H9 (cell line): ENCODE measurements around the gene CDX2. TPM values are rescaled to one million over a fixed set of nuclear protein-coding genes. Genes with fewer than 3 reads are reported as not detected.

Experiments
- DNase-seq: peaks from one replicate; pipeline ENCODE4 v3.0.0-alpha.2; 2017
- H2AFZ ChIP-seq: one replicate; pipeline ENCODE4 v1.6.1; 2013; ENCODE audit warnings: mild to moderate bottlenecking, low read length, control low read depth, moderate library complexity
- H2AK5ac ChIP-seq: 2 replicates; pipeline ENCODE4 v1.6.1; 2013; ENCODE audit warnings: low read length, control low read depth, mixed read lengths; ENCODE audit not compliant: insufficient read length
- H2BK120ac ChIP-seq: one replicate; pipeline ENCODE4 v1.6.1; 2013; ENCODE audit warnings: low read depth, mild to moderate bottlenecking, low read length, control low read depth, inconsistent platforms; ENCODE audit not compliant: poor library complexity, severe bottlenecking
- H2BK12ac ChIP-seq: 2 replicates; pipeline ENCODE4 v1.6.1; 2013; ENCODE audit warnings: low read length, control low read depth, mixed read lengths, low read depth; ENCODE audit not compliant: insufficient read length
- H2BK15ac ChIP-seq: 2 replicates; pipeline ENCODE4 v1.6.1; 2013; ENCODE audit warnings: low read depth, low read length, control low read depth
- H2BK20ac ChIP-seq: one replicate; pipeline ENCODE4 v1.6.1; 2013; ENCODE audit warnings: low read depth, mild to moderate bottlenecking, low read length, control low read depth, inconsistent platforms; ENCODE audit not compliant: poor library complexity, severe bottlenecking
- H2BK5ac ChIP-seq: 2 replicates; pipeline ENCODE4 v1.6.1; 2013; ENCODE audit warnings: low read length, control low read depth, mixed read lengths; ENCODE audit not compliant: insufficient read length
- H3K14ac ChIP-seq: 2 replicates; pipeline ENCODE4 v1.6.1; 2013; ENCODE audit warnings: low read length, control low read depth; ENCODE audit not compliant: insufficient read depth
- H3K18ac ChIP-seq: 2 replicates; pipeline ENCODE4 v1.6.1; 2013; ENCODE audit warnings: low read depth, mild to moderate bottlenecking, mixed read lengths, low read length, control low read depth; ENCODE audit not compliant: insufficient read length
- H3K23ac ChIP-seq: 2 replicates; pipeline ENCODE4 v1.6.1; 2013; ENCODE audit warnings: low read length, control low read depth, mixed read lengths, low read depth; ENCODE audit not compliant: insufficient read length
- H3K23me2 ChIP-seq: 2 replicates; pipeline ENCODE4 v1.6.1; 2013; ENCODE audit warnings: low read depth, mild to moderate bottlenecking, mixed read lengths, low read length, control low read depth; ENCODE audit not compliant: insufficient read length, poor library complexity, severe bottlenecking
- H3K27ac ChIP-seq: 2 replicates; pipeline ENCODE4 v1.5.1; 2013; ENCODE audit warnings: low read length, control low read depth, mixed read lengths, low read depth; ENCODE audit not compliant: insufficient read length
- H3K27me3 ChIP-seq: 2 replicates; pipeline ENCODE4 v1.6.1; 2013; ENCODE audit warnings: low read length, control low read depth, inconsistent platforms; ENCODE audit not compliant: insufficient read depth
- H3K4ac ChIP-seq: 2 replicates; pipeline ENCODE4 v1.6.1; 2013; ENCODE audit warnings: low read depth, mild to moderate bottlenecking, control low read depth, inconsistent platforms, low read length, moderate library complexity
- H3K4me1 ChIP-seq: 2 replicates; pipeline ENCODE4 v1.6.1; 2013; ENCODE audit warnings: low read length, control low read depth, inconsistent platforms; ENCODE audit not compliant: insufficient read depth
- H3K4me2 ChIP-seq: 2 replicates; pipeline ENCODE4 v1.6.1; 2013; ENCODE audit warnings: low read length, control low read depth, mixed read lengths; ENCODE audit not compliant: insufficient read length, insufficient read depth
- H3K56ac ChIP-seq: 2 replicates; pipeline ENCODE4 v1.6.1; 2013; ENCODE audit warnings: low read depth, mild to moderate bottlenecking, mixed read lengths, low read length, control low read depth; ENCODE audit not compliant: insufficient read length
- H3K79me1 ChIP-seq: 2 replicates; pipeline ENCODE4 v1.6.1; 2013; ENCODE audit warnings: low read depth, mild to moderate bottlenecking, moderate library complexity, low read length, control low read depth, inconsistent platforms; ENCODE audit not compliant: insufficient read depth, poor library complexity, severe bottlenecking
- H3K79me2 ChIP-seq: 2 replicates; pipeline ENCODE4 v1.6.1; 2013; ENCODE audit warnings: low read length, control low read depth, inconsistent platforms; ENCODE audit not compliant: insufficient read depth
- H3K9ac ChIP-seq: 2 replicates; pipeline ENCODE4 v1.6.1; 2013; ENCODE audit warnings: low read length, control low read depth, mixed read lengths; ENCODE audit not compliant: insufficient read length; ENCODE audit errors: extremely low read depth
- H3K9me3 ChIP-seq: one replicate; pipeline ENCODE4 v1.6.1; 2013; ENCODE audit warnings: low read depth, low read length, inconsistent platforms; ENCODE audit not compliant: control insufficient read depth
- H3T11ph ChIP-seq: one replicate; pipeline ENCODE4 v1.6.1; 2013; ENCODE audit warnings: mild to moderate bottlenecking, low read length, control low read depth, inconsistent platforms
- H4K20me1 ChIP-seq: one replicate; pipeline ENCODE4 v1.6.1; 2013; ENCODE audit not compliant: control insufficient read depth, insufficient read length, insufficient read depth
- H4K5ac ChIP-seq: 2 replicates; pipeline ENCODE4 v1.6.1; 2013; ENCODE audit warnings: low read depth, mild to moderate bottlenecking, mixed read lengths, low read length, control low read depth; ENCODE audit not compliant: insufficient read length
- H4K8ac ChIP-seq: replicated peaks from 2 replicates; pipeline ENCODE4 v1.6.1; 2013; ENCODE audit warnings: low read length, control low read depth, mixed read lengths, low read depth; ENCODE audit not compliant: insufficient read length
- H4K91ac ChIP-seq: 2 replicates; pipeline ENCODE4 v1.6.1; 2013; ENCODE audit warnings: low read depth, mild to moderate bottlenecking, moderate library complexity, mixed read lengths, low read length, control low read depth; ENCODE audit not compliant: insufficient read length
- H3K27ac Mint-ChIP-seq, 3 experiments: 2 replicates in 2 of 3; 3 replicates in 1 of 3; pipeline ENCODE4 v1.8.0; 2020 to 2021; ENCODE audit warnings: mixed read lengths in 3 of 3, mild to moderate bottlenecking in 1 of 3, moderate library complexity in 1 of 3
- H3K27me3 Mint-ChIP-seq: 2 replicates; pipeline ENCODE4 v1.8.0; 2021; ENCODE audit warnings: low read depth, mild to moderate bottlenecking, moderate library complexity, mixed read lengths
- H3K36me3 Mint-ChIP-seq, 3 experiments: 2 replicates in 2 of 3; 3 replicates in 1 of 3; pipeline ENCODE4 v1.8.0; 2020 to 2021; ENCODE audit warnings: low read depth in 3 of 3, mixed read lengths in 3 of 3; ENCODE audit not compliant: insufficient read depth in 1 of 3
- H3K4me1 Mint-ChIP-seq, 2 experiments: 2 replicates each; pipeline ENCODE4 v1.8.0; 2020; ENCODE audit warnings: mixed read lengths in 2 of 2
- H3K4me3 Mint-ChIP-seq, 2 experiments: 2 replicates in 1 of 2; 3 replicates in 1 of 2; pipeline ENCODE4 v1.8.0; 2020 to 2021; ENCODE audit warnings: mild to moderate bottlenecking in 2 of 2, mixed read lengths in 2 of 2, moderate library complexity in 1 of 2
- H3K9me3 Mint-ChIP-seq, 2 experiments: 2 replicates in 1 of 2; 3 replicates in 1 of 2; pipeline ENCODE4 v1.8.0; 2020; ENCODE audit warnings: mild to moderate bottlenecking in 2 of 2, mixed read lengths in 2 of 2, moderate library complexity in 1 of 2
- WGBS: extraction: QIAGEN DNeasy Blood & Tissue Kit; methylation state at CpG from one replicate; pipeline ENCODE4 v1.1.7; 2013; ENCODE audit warnings: missing lambda C conversion rate, low lambda C conversion rate, mixed read lengths; ENCODE audit not compliant: insufficient read length; ENCODE audit errors: extremely low coverage; 5-methylcytosine and 5-hydroxymethylcytosine counted together
- total RNA-seq: library from RNA; stranded (reverse); gene quantifications from 2 replicates; pipeline ENCODE4 v1.2.1, GENCODE V29; 2021
- TF ChIP-seq, protein P1 (sequence below): fragments of 200-600 bp; sonication (generic); conservative IDR thresholded peaks from 3 replicates; pipeline ENCODE4 v1.8.0; 2021; ENCODE audit warnings: antibody characterized with exemption, mild to moderate bottlenecking

Gene CDX2
- total RNA-seq, 1 experiment from 2014 or later: not detected

DNA sequence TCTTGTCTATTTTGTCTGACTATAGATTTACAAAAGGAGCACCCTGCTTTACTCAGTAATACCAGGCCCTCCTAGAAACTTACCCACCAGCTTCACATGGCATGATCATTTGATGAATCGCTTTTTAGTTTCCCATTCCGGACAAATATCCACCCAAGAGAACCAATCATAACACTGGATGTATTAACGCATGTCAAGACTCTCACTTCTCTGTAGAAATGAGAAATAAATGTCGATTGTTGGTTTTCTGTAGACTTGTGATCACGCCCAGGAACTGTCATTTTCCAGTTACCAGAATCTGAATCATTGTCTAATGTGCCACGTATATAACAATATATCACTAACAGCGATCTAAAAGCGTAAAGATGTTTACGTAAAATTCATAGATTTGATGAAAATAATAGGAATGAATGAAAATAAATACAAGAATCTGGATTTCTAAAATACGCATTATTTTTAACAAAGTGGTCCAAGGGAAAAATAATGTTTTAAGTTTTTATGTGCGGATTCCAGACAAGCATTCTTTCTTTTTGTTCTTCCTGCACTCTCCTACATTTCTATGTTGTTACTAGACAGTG lies 14.0 kb downstream of the CDX2 start:
- Histone ChIP-seq H3K79me2 (no peaks in the 10 kb centered on the region), H3K27ac (no peak overlapping the region), H2BK12ac (no peak overlapping the region), H3K23me2 (peaks cover 7% of the 10 kb centered on the region), H3K4me1 (no peaks in the 10 kb centered on the region; the same call in 1 of the 2 replicates), H3K4me2 (peak overlapping the region; percentile 65), H4K20me1 (no peaks in the 10 kb centered on the region), H3K9ac (no peak overlapping the region), H3K4ac (no peak overlapping the region), H2BK15ac (no peak overlapping the region), H3K9me3 (no peaks in the 10 kb centered on the region), H3K56ac (no peak overlapping the region), H2AFZ (no peak overlapping the region), H2BK5ac (no peak overlapping the region), H4K91ac (no peak overlapping the region), H3K14ac (no peak overlapping the region), H2BK20ac (no peak overlapping the region), H3K18ac (no peak overlapping the region), H4K8ac (no peak overlapping the region), H3K79me1 (no peaks in the 10 kb centered on the region), H3K23ac (no peak overlapping the region), H4K5ac (no peak overlapping the region), H3T11ph (no peak overlapping the region), H2BK120ac (no peak overlapping the region), H2AK5ac (no peak overlapping the region), H3K27me3 (peaks cover 78% of the 10 kb centered on the region)
- no peak for DNase-seq
- no peaks in the 10 kb centered on the region for H3K36me3 Mint-ChIP-seq
- H3K27me3 Mint-ChIP-seq: peaks cover 98% of the 10 kb centered on the region
- 100% methylated on average over 2 of the region's 11 CpGs for WGBS
- no peak overlapping the region for H3K27ac Mint-ChIP-seq
- no peak overlapping the region for H3K4me3 Mint-ChIP-seq
- TF ChIP-seq, protein P1, sequence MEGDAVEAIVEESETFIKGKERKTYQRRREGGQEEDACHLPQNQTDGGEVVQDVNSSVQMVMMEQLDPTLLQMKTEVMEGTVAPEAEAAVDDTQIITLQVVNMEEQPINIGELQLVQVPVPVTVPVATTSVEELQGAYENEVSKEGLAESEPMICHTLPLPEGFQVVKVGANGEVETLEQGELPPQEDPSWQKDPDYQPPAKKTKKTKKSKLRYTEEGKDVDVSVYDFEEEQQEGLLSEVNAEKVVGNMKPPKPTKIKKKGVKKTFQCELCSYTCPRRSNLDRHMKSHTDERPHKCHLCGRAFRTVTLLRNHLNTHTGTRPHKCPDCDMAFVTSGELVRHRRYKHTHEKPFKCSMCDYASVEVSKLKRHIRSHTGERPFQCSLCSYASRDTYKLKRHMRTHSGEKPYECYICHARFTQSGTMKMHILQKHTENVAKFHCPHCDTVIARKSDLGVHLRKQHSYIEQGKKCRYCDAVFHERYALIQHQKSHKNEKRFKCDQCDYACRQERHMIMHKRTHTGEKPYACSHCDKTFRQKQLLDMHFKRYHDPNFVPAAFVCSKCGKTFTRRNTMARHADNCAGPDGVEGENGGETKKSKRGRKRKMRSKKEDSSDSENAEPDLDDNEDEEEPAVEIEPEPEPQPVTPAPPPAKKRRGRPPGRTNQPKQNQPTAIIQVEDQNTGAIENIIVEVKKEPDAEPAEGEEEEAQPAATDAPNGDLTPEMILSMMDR: no peak
- H3K9me3 Mint-ChIP-seq: peaks cover 5 to 10% of the 10 kb centered on the region in 2 experiments; a peak in 3 of 5 replicates
- H3K4me1 Mint-ChIP-seq: peaks cover 0 to 13% of the 10 kb centered on the region in 2 experiments; a peak in 2 of 4 replicates
